ENCODE data around the gene SH2D4B. TPM values are rescaled to one million over a fixed set of nuclear protein-coding genes. Genes with fewer than 3 reads are reported as not detected.

SH2D4B gene
- total and polyA plus RNA-seq, 10 of the 15 experiments (the other 5 are each of a cell fraction or from before 2014, with no cell fraction given), result 0.04 to 0.21 (median 0.13) TPM; not detected in 5

GRCh38 chr10:80517416-80518142, 20.1 kb upstream of the SH2D4B start:
- Histone ChIP-seq H3K27ac (ENCODE audit: control insufficient read depth, insufficient read depth) (no peak overlapping the region), H3K36me3 (ENCODE audit: control insufficient read depth in 2 of 2, insufficient read depth in 2 of 2, low read length in 1 of 2) (peaks cover 12% of the 10 kb centered on the region in 2 experiments; a peak in 3 of 4 replicates), H2AFZ (ENCODE audit: control insufficient read depth, low read depth, low read length) (no peak overlapping the region), H3K9ac (ENCODE audit: control insufficient read depth, insufficient read depth, low read length) (no peak overlapping the region), H3K4me1 (ENCODE audit: control insufficient read depth, insufficient read depth, low read length) (peaks cover 6% of the 10 kb centered on the region), H3K27me3 (replicated peaks in 1 of 2; ENCODE audit: control insufficient read depth in 2 of 2, insufficient read depth in 2 of 2, low read length in 1 of 2) (no peaks in the 10 kb centered on the region), H3K79me2 (ENCODE audit: control insufficient read depth, insufficient read depth, low read length) (no peaks in the 10 kb centered on the region), H3K9me3 (replicated peaks; ENCODE audit: control insufficient read depth, insufficient read depth, low read length) (no peaks in the 10 kb centered on the region), H3K4me2 (ENCODE audit: control insufficient read depth, insufficient read depth) (no peak overlapping the region), H3K4me3 (no peak overlapping the region), H4K20me1 (ENCODE audit: control insufficient read depth, insufficient read depth) (no peaks in the 10 kb centered on the region)
- no peak for DNase-seq (ENCODE audit: low read depth, low spot score)
- in situ Hi-C loops (cut with MboI), result no loop called here
- ChIA-PET RAD21 (ENCODE audit: unreplicated experiment) (no interaction called here), CTCF (no interaction called here), SMC1A (ENCODE audit: uncharacterized antibody, unreplicated experiment) (interaction anchor here (0.7 kb wide), 1 partner anchor 1352 kb away, joined by 4 read pairs; no protein-coding TSS in a partner anchor), POLR2A (no interaction called here)
- no peak for ATAC-seq
- WGBS (ENCODE audit: insufficient coverage, insufficient replicate concordance, low lambda C conversion rate, missing lambda C conversion rate), result 94% methylated on average over 20 of the region's 21 CpGs
- no TSS peak for BruUV-seq (replicated peaks)
- TF ChIP-seq RELB (IDR thresholded peaks at IDR 0.05; ENCODE audit: low read depth), result no peak
- TF ChIP-seq ZBED1 (IDR thresholded peaks at IDR 0.05; ENCODE audit: borderline replicate concordance), result no peak
- no peak for TF ChIP-seq IKZF1 (conservative IDR thresholded peaks at IDR 0.05)
- TF ChIP-seq WRNIP1 (IDR thresholded peaks at IDR 0.05; ENCODE audit: borderline replicate concordance, low read depth, low read length), result no peak
- TF ChIP-seq KAT2A (conservative IDR thresholded peaks at IDR 0.05; ENCODE audit: control insufficient read depth, low read depth, low read length), result no peak
- no peak for TF ChIP-seq BACH1 (IDR thresholded peaks at IDR 0.05; ENCODE audit: borderline replicate concordance)
- TF ChIP-seq NR2C2 (IDR thresholded peaks at IDR 0.05; ENCODE audit: borderline replicate concordance, control insufficient read depth, insufficient read length, low read depth), result no peak
- TF ChIP-seq CTCF (IDR thresholded peaks at IDR 0.05 in 2 of 3, conservative IDR thresholded peaks at IDR 0.05 in 1 of 3; ENCODE audit: control insufficient read depth in 2 of 3, extremely low read depth in 1 of 3, insufficient read depth in 1 of 3, low read depth in 3 of 3, low read length in 3 of 3), result no peak
- FAIRE-seq, result no peak
- intact Hi-C loops (cut with micrococcal nuclease; ENCODE audit: unreplicated experiment), result no loop called here
